ENCODE results near the gene CARMIL1. TPM values are rescaled to one million over a fixed set of nuclear protein-coding genes. Genes with fewer than 3 reads are reported as not detected.

CARMIL1 gene
- total RNA-seq, 1 donor from 2014 or later, result 19.1 TPM

GRCh38 chr6:25486550-25486949 lies 207.4 kb downstream of the CARMIL1 start:
- Histone ChIP-seq H3K4me2 (ENCODE audit: low read length) (no peak overlapping the region), H3K9ac (ENCODE audit: low read length) (no peak overlapping the region), H3K4me3 (ENCODE audit: insufficient read depth, low read depth, low read length) (no peak overlapping the region), H3K4me1 (ENCODE audit: insufficient read depth, low read length) (no peaks in the 10 kb centered on the region), H3K36me3 (ENCODE audit: insufficient read depth, low read length) (no peaks in the 10 kb centered on the region), H3K27ac (ENCODE audit: low read depth, low read length) (no peak overlapping the region), H3K9me3 (ENCODE audit: insufficient read depth, low read depth, low read length) (no peaks in the 10 kb centered on the region), H4K20me1 (ENCODE audit: insufficient read depth, low read length) (no peaks in the 10 kb centered on the region), H3K27me3 (ENCODE audit: insufficient read depth, low read length) (no peaks in the 10 kb centered on the region), H3K79me2 (ENCODE audit: insufficient read depth, low read length) (no peaks in the 10 kb centered on the region), H2AFZ (ENCODE audit: low read depth, low read length) (no peak overlapping the region)
- H3K4me1 Mint-ChIP-seq (ENCODE audit: low read depth, unreplicated experiment), result peaks cover 16% of the 10 kb centered on the region
- no peak for DNase-seq (ENCODE audit: low read depth)
- no peak overlapping the region for H3K4me3 Mint-ChIP-seq (ENCODE audit: unreplicated experiment)
- no peak overlapping the region for H3K27ac Mint-ChIP-seq (ENCODE audit: unreplicated experiment)
- H3K36me3 Mint-ChIP-seq (ENCODE audit: low read depth, unreplicated experiment), result no peaks in the 10 kb centered on the region
- H3K9me3 Mint-ChIP-seq (ENCODE audit: unreplicated experiment), result no peaks in the 10 kb centered on the region
- FAIRE-seq, result no peak
- TF ChIP-seq EZH2 (IDR thresholded peaks at IDR 0.05; ENCODE audit: insufficient read depth, low read length) (no peak), CTCF (IDR thresholded peaks at IDR 0.05; ENCODE audit: insufficient read depth, low read depth, low read length) (no peak)
- no peaks in the 10 kb centered on the region for H3K27me3 Mint-ChIP-seq (ENCODE audit: low read depth, unreplicated experiment)

GRCh38 chr6:25487012-25487411 lies 207.8 kb downstream of the CARMIL1 start:
- H3K9me3 ChIP-seq (ENCODE audit: insufficient read depth, low read depth, low read length), result no peaks in the 10 kb centered on the region
- no peaks in the 10 kb centered on the region for H3K36me3 Mint-ChIP-seq (ENCODE audit: low read depth, unreplicated experiment)

More at GRCh38 chr6:25487012-25487411, 207.8 kb downstream of the CARMIL1 start:
- H3K27me3 ChIP-seq (ENCODE audit: insufficient read depth, low read length), result no peaks in the 10 kb centered on the region
- DNase-seq (ENCODE audit: low read depth), result no peak
- no peak overlapping the region for H3K4me3 Mint-ChIP-seq (ENCODE audit: unreplicated experiment)
- H3K36me3 ChIP-seq (ENCODE audit: insufficient read depth, low read length), result no peaks in the 10 kb centered on the region
- H3K27me3 Mint-ChIP-seq (ENCODE audit: low read depth, unreplicated experiment), result no peaks in the 10 kb centered on the region
- no peak for TF ChIP-seq EZH2 (IDR thresholded peaks at IDR 0.05; ENCODE audit: insufficient read depth, low read length)
- no peak for TF ChIP-seq CTCF (IDR thresholded peaks at IDR 0.05; ENCODE audit: insufficient read depth, low read depth, low read length)
- FAIRE-seq, result no peak
- H2AFZ ChIP-seq (ENCODE audit: low read depth, low read length), result no peak overlapping the region
- H3K4me1 ChIP-seq (ENCODE audit: insufficient read depth, low read length), result no peaks in the 10 kb centered on the region
- no peak overlapping the region for H3K27ac ChIP-seq (ENCODE audit: low read depth, low read length)
- H3K4me3 ChIP-seq (ENCODE audit: insufficient read depth, low read depth, low read length), result no peak overlapping the region
- no peak overlapping the region for H3K27ac Mint-ChIP-seq (ENCODE audit: unreplicated experiment)
- no peaks in the 10 kb centered on the region for H3K9me3 Mint-ChIP-seq (ENCODE audit: unreplicated experiment)
- no peak overlapping the region for H3K9ac ChIP-seq (ENCODE audit: low read length)
- no peaks in the 10 kb centered on the region for H4K20me1 ChIP-seq (ENCODE audit: insufficient read depth, low read length)
- H3K4me2 ChIP-seq (ENCODE audit: low read length), result no peak overlapping the region
- no peaks in the 10 kb centered on the region for H3K79me2 ChIP-seq (ENCODE audit: insufficient read depth, low read length)
- peaks cover 16% of the 10 kb centered on the region for H3K4me1 Mint-ChIP-seq (ENCODE audit: low read depth, unreplicated experiment)

Data from astrocyte (in vitro differentiated cells and primary cell).